Thymus (tissue), 11 donors: ENCODE results near the gene EXOSC7. TPM values are rescaled to one million over a fixed set of nuclear protein-coding genes. Genes with fewer than 3 reads are reported as not detected.
A peak's percentile ranks its signal among the peaks of the same experiment; 100 is the strongest.
"Not testable (repeated sequence)": the region's sequence is repeated elsewhere in the genome, so short reads cannot be mapped to it uniquely, and the experiment has no call there.

Experiments
- DNase-seq, 9 donors: peaks; one replicate each; pipeline ENCODE4 v3.0.0-alpha.2; 2013; ENCODE audit warnings: low spot score in 9 of 9, low read depth in 6 of 9, missing footprints in 1 of 9
- H3K27ac ChIP-seq, 2 donors: one replicate each; pipeline ENCODE4 v1.5.1; 2013; ENCODE audit warnings: control low read depth in 1 of 2, low read depth in 1 of 2, low read length in 1 of 2, mild to moderate bottlenecking in 1 of 2, moderate library complexity in 1 of 2
- H3K27me3 ChIP-seq, 2 donors: one replicate each; pipeline ENCODE4 v1.5.1; 2013; ENCODE audit warnings: low read length in 1 of 2; ENCODE audit not compliant: control insufficient read depth in 2 of 2, insufficient read depth in 1 of 2
- H3K36me3 ChIP-seq, 2 donors: one replicate each; pipeline ENCODE4 v1.5.1; 2013; ENCODE audit warnings: low read length in 1 of 2, mild to moderate bottlenecking in 1 of 2, moderate library complexity in 1 of 2; ENCODE audit not compliant: control insufficient read depth in 2 of 2, insufficient read depth in 2 of 2
- H3K4me1 ChIP-seq, 2 donors: one replicate each; pipeline ENCODE4 v1.5.1; 2013; ENCODE audit warnings: low read length in 2 of 2; ENCODE audit not compliant: control insufficient read depth in 2 of 2, insufficient read depth in 2 of 2
- H3K4me3 ChIP-seq, 2 donors: one replicate each; pipeline ENCODE4 v1.5.1; 2013; ENCODE audit warnings: low read length in 2 of 2, control low read depth in 1 of 2, mild to moderate bottlenecking in 1 of 2
- H3K9me3 ChIP-seq, 2 donors: one replicate each; pipeline ENCODE4 v1.5.1; 2013; ENCODE audit warnings: low read length in 1 of 2, mild to moderate bottlenecking in 1 of 2; ENCODE audit not compliant: control insufficient read depth in 2 of 2, insufficient read depth in 1 of 2
- WGBS: extraction: QIAGEN DNeasy Blood & Tissue Kit; methylation state at CpG from one replicate; pipeline ENCODE4 v1.1.7; 2013; 5-methylcytosine and 5-hydroxymethylcytosine counted together
- polyA plus RNA-seq: library from polyadenylated mRNA; stranded (reverse); fragments of 200-250 nt; gene quantifications from one replicate; pipeline ENCODE4 v1.2.3, GENCODE V29; 2013
- total RNA-seq: library from RNA; stranded (reverse); fragments of 120-200 nt; gene quantifications from one replicate; pipeline ENCODE4 v1.2.4, GENCODE V29; 2013
- donor health status: healthy.

Gene EXOSC7
- total and polyA plus RNA-seq, 2 donors, result 39.2 to 42.6 TPM

DNA sequence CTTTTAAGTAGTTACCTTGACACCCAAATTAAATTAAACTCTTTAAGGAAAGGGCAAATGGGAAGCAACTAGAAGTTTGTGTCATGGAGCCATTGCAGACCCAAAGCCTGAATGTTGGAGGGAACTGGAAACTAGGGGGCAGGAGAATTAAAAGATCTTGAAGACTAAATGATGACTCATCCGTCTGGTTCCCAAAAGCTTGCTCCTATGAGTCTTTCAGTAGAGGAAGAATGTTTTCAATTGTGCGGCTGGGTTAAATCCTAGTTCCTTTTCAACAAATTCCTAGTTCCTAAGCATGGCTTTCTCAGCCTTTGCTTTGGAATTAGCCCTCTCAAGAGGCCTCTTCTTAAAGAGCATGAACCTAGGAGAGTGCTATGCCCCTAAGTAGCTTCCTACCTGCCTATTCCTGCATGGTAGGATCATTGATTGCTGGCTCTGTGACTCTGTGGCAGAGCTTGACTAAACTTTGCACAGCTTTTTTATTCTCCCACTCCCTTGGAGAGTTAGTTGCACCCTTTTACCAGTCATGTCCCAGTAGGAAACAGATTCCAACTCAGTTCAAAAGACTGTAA lies 67.8 kb downstream of the EXOSC7 start:
- H3K9me3 ChIP-seq, result no peaks in the 10 kb centered on the region
- WGBS, result 97% methylated on average over 2 of the region's 2 CpGs
- H3K27me3 ChIP-seq, result peaks cover 0 to 6% of the 10 kb centered on the region in 2 donors
- H3K4me3 ChIP-seq, result no peak overlapping the region
- no peak overlapping the region for H3K27ac ChIP-seq
- no peak for DNase-seq
- no peaks in the 10 kb centered on the region for H3K36me3 ChIP-seq
- H3K4me1 ChIP-seq, result peaks cover 16 to 24% of the 10 kb centered on the region in 2 donors

DNA sequence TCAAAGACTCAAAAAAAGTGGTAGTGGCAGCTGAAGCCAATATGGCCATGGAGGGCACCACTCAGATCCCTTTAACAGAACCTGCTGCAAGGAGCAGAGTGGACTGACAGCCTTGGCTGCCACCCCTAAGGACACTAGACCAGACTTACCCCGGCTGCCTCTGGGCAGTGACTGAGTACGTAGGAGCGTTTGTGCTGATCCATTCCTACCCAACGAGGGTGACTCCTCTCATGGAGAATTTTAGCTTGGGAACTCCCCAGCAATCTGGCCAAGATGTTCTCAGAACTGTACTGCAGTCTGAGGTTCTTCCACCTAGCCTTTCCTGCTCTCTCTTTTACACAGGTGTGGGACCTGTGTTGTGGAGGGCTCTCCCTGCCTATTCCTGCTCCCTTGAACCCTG lies 72.2 kb downstream of the EXOSC7 start:
- Histone ChIP-seq H3K4me1 (peaks cover 0 to 3% of the 10 kb centered on the region in 2 donors), H3K4me3 (no peak overlapping the region), H3K27me3 (peaks cover 0 to 8% of the 10 kb centered on the region in 2 donors), H3K27ac (no peak overlapping the region), H3K9me3 (no peaks in the 10 kb centered on the region), H3K36me3 (no peaks in the 10 kb centered on the region)
- no peak for DNase-seq
- WGBS, result 94% methylated on average over 4 of the region's 4 CpGs

GRCh38 chr3:45049807-45050206 lies 73.8 kb downstream of the EXOSC7 start:
- no peak for DNase-seq
- no peaks in the 10 kb centered on the region for H3K9me3 ChIP-seq
- peaks cover 0 to 8% of the 10 kb centered on the region in 2 donors for H3K27me3 ChIP-seq
- H3K4me1 ChIP-seq, result no peaks in the 10 kb centered on the region
- H3K4me3 ChIP-seq, result no peak overlapping the region
- H3K36me3 ChIP-seq, result no peaks in the 10 kb centered on the region
- no peak overlapping the region for H3K27ac ChIP-seq
- 96% methylated on average over 4 of the region's 4 CpGs for WGBS

GRCh38 chr3:45051685-45052084 lies 75.6 kb downstream of the EXOSC7 start:
- Histone ChIP-seq H3K27ac (no peak overlapping the region), H3K36me3 (no peaks in the 10 kb centered on the region), H3K4me3 (no peak overlapping the region), H3K27me3 (peaks cover 0 to 8% of the 10 kb centered on the region in 2 donors), H3K4me1 (no peaks in the 10 kb centered on the region), H3K9me3 (no peaks in the 10 kb centered on the region)
- 96% methylated on average over 6 of the region's 6 CpGs for WGBS
- no peak for DNase-seq

GRCh38 chr3:45053805-45054195 lies 77.8 kb downstream of the EXOSC7 start:
- 70% methylated on average over 1 of the region's 1 CpG for WGBS
- H3K9me3 ChIP-seq, H3K27me3 ChIP-seq, H3K4me1 ChIP-seq, H3K36me3 ChIP-seq, H3K4me3 ChIP-seq, DNase-seq, H3K27ac ChIP-seq: not testable (repeated sequence)

- H3K4me1 ChIP-seq, result no peaks in the 10 kb centered on the region
- no peak for DNase-seq
- no peak overlapping the region for H3K27ac ChIP-seq
- H3K4me3 ChIP-seq, result no peak overlapping the region
- H3K9me3 ChIP-seq, result no peaks in the 10 kb centered on the region
- H3K27me3 ChIP-seq, result peaks cover 0 to under 1% of the 10 kb centered on the region in 2 donors
- no peaks in the 10 kb centered on the region for H3K36me3 ChIP-seq
- 81% methylated on average over 3 of the region's 3 CpGs for WGBS
Observed at GRCh38 chr3:45054196-45054857, 78.3 kb downstream of the EXOSC7 start.

DNA sequence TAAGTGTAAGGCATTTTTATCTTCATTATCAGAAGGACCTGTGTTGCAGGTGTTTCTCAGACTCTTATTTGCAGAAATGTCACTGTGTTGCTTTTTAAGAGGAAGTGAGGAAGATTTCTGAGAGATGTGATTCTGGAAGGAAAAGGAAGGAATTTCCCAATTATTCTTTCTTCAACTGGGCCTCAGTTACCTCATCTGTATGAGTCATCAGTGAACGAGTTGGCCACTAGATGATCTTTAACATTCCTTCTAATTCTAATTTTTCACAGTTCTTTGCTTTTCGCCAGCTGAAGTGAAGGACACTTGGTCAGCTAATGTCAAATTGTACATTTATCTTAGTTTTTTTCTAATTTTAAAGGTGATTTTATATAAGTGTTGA lies 79.0 kb downstream of the EXOSC7 start:
- Histone ChIP-seq H3K4me1 (no peaks in the 10 kb centered on the region), H3K27ac (no peak overlapping the region), H3K36me3 (no peaks in the 10 kb centered on the region), H3K9me3 (no peaks in the 10 kb centered on the region), H3K4me3 (no peak overlapping the region), H3K27me3 (no peaks in the 10 kb centered on the region)
- DNase-seq, result no peak
- 83% methylated on average over 2 of the region's 2 CpGs for WGBS

DNA sequence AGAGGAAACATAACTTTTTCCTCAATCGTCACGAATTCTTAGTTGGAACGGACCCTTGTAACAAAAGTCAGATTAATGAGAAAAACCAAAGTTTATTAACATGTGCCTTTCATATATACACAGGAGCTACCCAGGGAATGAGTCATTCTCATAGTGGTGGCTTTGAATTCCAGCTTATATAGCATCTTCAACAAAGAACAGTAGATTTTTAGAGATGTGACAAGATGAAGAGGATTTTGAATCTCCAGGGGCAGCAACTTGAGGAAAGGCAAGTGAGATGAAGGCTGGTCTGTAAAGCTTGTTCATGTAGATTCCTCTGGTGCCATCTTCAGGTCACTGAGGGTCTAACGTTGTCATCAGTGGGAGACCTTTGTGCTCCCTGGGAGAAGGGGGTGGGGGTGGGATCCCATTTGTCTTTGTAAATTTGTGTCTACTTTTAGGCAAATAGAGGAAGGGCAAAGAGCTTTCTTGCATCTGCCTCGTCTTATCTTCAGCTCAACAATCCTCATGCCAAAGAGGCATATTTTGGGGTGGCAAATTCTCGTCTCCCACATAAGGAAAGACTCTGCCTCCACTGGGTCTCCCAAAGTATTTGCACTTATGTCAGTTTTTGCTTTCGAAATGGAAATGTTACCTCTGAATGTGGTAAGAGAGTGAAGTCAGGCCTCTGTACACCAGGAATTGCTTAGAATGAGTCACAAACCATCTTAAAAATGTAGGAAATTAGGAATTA lies 79.5 kb downstream of the EXOSC7 start:
- 84% methylated on average over 7 of the region's 7 CpGs for WGBS

GRCh38 chr3:45056608-45057301 lies 80.7 kb downstream of the EXOSC7 start:
- no peak for DNase-seq
- H3K27me3 ChIP-seq, result no peaks in the 10 kb centered on the region
- H3K9me3 ChIP-seq, result no peaks in the 10 kb centered on the region
- H3K4me1 ChIP-seq, result no peaks in the 10 kb centered on the region
- H3K36me3 ChIP-seq, result no peaks in the 10 kb centered on the region
- WGBS, result 90% methylated on average over 5 of the region's 5 CpGs
- H3K27ac ChIP-seq, result no peak overlapping the region
- H3K4me3 ChIP-seq, result no peak overlapping the region

More for the DNA sequence above, 79.5 kb downstream of the EXOSC7 start:
- H3K4me3 ChIP-seq, result no peak overlapping the region
- H3K27me3 ChIP-seq, result no peaks in the 10 kb centered on the region
- peak in 3 of 9 donors; percentile 54 to 77 (median 61) for DNase-seq
- no peaks in the 10 kb centered on the region for H3K4me1 ChIP-seq
- H3K36me3 ChIP-seq, result no peaks in the 10 kb centered on the region
- no peaks in the 10 kb centered on the region for H3K9me3 ChIP-seq
- H3K27ac ChIP-seq, result no peak overlapping the region
